ENCODE data around the gene UBE2J2. TPM values are rescaled to one million over a fixed set of nuclear protein-coding genes. Genes with fewer than 3 reads are reported as not detected.

The UBE2J2 gene
- total and polyA plus RNA-seq, 2 of the 4 experiments (the other 2 are of a cell fraction): 20.6 to 67.5 TPM

DNA sequence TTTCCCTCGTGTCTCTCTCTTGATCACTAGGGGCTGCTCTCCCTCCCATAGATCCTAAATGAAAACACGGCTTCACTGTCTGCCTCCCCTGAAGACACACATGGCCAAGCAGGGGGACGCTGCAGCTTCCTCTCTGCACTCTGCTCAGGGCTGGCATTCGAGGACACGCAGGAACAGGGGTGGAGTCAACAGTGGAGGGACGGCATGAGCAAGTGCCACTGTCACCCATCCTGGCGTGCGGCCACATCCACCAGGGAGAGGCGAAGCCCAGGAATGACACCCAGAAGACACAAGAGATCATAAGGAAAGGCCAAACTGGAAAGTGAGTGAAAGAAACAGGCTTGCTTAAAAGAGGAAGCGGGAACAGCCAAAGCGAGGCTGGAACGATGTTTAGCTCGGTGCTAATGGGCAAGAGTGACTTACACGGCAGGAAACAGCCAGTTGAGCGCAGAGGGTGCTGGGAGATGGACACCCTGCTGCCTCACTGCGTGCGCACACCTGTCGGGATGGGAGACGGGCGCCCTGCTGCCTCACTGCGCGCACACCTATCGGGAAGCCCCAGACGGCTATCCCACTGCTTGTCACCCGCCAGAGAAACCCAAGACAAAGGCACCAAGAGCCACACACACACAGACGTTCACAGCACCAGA is 13.6 kb downstream of the UBE2J2 start:
- H2AFZ ChIP-seq (replicated peaks; ENCODE audit: low read length, poor library complexity): no peak overlapping the region
- 0 out of 2 replicates have a peak overlapping the region, but pooled peaks have one; percentile 38 for H4K91ac ChIP-seq (ENCODE audit: insufficient read depth, low read depth, low read length)
- CTCF ChIA-PET: no interaction called here
- POLR2A ChIA-PET (ENCODE audit: unreplicated experiment): no interaction called here
- H3K18ac ChIP-seq (ENCODE audit: low read depth, low read length): no peak overlapping the region
- H4K8ac ChIP-seq (ENCODE audit: low read depth in 2 of 2, low read length in 2 of 2): peak overlapping the region in 1 of 2 experiments; percentile 65; a peak in 1 of 4 replicates
- DNase-seq (no peak), ATAC-seq (ENCODE audit: low read depth) (no peak)
- no peak overlapping the region for H2BK20ac ChIP-seq (ENCODE audit: low read depth, low read length)
- peak overlapping the region; percentile 65 for H3K4ac ChIP-seq (ENCODE audit: low read depth, low read length)
- no peak overlapping the region for H3K14ac ChIP-seq (replicated peaks; ENCODE audit: low read depth, low read length)
- dilution Hi-C loops (cut with HindIII; ENCODE audit: low sequenced_read_pairs, unreplicated experiment): no loop called here
- peaks cover 26 to 75% of the 10 kb centered on the region in 2 experiments for H3K79me1 ChIP-seq (ENCODE audit: low read depth in 1 of 2, low read length in 2 of 2)
- H3K4me3 ChIP-seq (ENCODE audit: insufficient read depth, low read depth, low read length): no peak overlapping the region
- H4K20me1 ChIP-seq (ENCODE audit: insufficient read depth, low read length): peaks cover 11% of the 10 kb centered on the region
- TF ChIP-seq MAZ (IDR thresholded peaks at IDR 0.05; ENCODE audit: borderline replicate concordance, low read depth, low read length) (no peak), CTCF (conservative IDR thresholded peaks at IDR 0.05; ENCODE audit: low read depth, low read length) (no peak), USF2 (IDR thresholded peaks at IDR 0.05; ENCODE audit: low read depth, low read length) (no peak), MXI1 (IDR thresholded peaks at IDR 0.05; ENCODE audit: borderline replicate concordance, low read depth, low read length) (no peak), CHD1 (IDR thresholded peaks at IDR 0.05; ENCODE audit: low read depth, low read length) (no peak), CEBPB (IDR thresholded peaks at IDR 0.05; ENCODE audit: low read depth, low read length) (no peak), RCOR1 (IDR thresholded peaks at IDR 0.05; ENCODE audit: insufficient replicate concordance, low read length) (no peak), FOS (IDR thresholded peaks at IDR 0.05; ENCODE audit: low read depth, low read length) (no peak), POLR2A (IDR thresholded peaks at IDR 0.05; ENCODE audit: low read depth, low read length) (no peak), BHLHE40 (IDR thresholded peaks at IDR 0.05; ENCODE audit: low read depth, low read length) (no peak), MAFK (IDR thresholded peaks at IDR 0.05; ENCODE audit: low read depth, low read length) (no peak), RAD21 (IDR thresholded peaks at IDR 0.05; ENCODE audit: low read length) (no peak), NFE2L2 (IDR thresholded peaks at IDR 0.05; ENCODE audit: low read depth, low read length) (no peak), SMC3 (IDR thresholded peaks at IDR 0.05; ENCODE audit: low read depth, low read length) (no peak)
- TF ChIP-seq, protein P1, sequence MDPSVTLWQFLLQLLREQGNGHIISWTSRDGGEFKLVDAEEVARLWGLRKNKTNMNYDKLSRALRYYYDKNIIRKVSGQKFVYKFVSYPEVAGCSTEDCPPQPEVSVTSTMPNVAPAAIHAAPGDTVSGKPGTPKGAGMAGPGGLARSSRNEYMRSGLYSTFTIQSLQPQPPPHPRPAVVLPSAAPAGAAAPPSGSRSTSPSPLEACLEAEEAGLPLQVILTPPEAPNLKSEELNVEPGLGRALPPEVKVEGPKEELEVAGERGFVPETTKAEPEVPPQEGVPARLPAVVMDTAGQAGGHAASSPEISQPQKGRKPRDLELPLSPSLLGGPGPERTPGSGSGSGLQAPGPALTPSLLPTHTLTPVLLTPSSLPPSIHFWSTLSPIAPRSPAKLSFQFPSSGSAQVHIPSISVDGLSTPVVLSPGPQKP (IDR thresholded peaks at IDR 0.05; ENCODE audit: borderline replicate concordance, low read depth, low read length): no peak
- no peak overlapping the region for H2BK120ac ChIP-seq (ENCODE audit: low read depth, low read length)
- no TSS peak for BruUV-seq (replicated peaks)
- peak overlapping the region; percentile 60; the same call in 1 of the 2 replicates for H3K27ac ChIP-seq (ENCODE audit: insufficient read depth, low read length)
- no peak overlapping the region for H3K4me2 ChIP-seq (ENCODE audit: low read depth, low read length)
- H3K56ac ChIP-seq (ENCODE audit: extremely low read depth, insufficient read depth, low read length): no peak overlapping the region
- peak overlapping the region; percentile 1; the same call in 1 of the 2 replicates for H3K23ac ChIP-seq (ENCODE audit: low read depth, low read length)
- no peaks in the 10 kb centered on the region for H3K9me3 ChIP-seq (ENCODE audit: control insufficient read depth, insufficient read depth, low read length)
- intact Hi-C loops (cut with micrococcal nuclease): no loop called here
- in situ Hi-C loops (cut with MboI; ENCODE audit: low sequenced_read_pairs): no loop called here
- no peak overlapping the region for H2BK15ac ChIP-seq (ENCODE audit: low read depth, low read length)
- H3K36me3 ChIP-seq (ENCODE audit: control insufficient read depth, insufficient read depth, low read length): peaks cover 63% of the 10 kb centered on the region
- WGBS, 2 experiments (ENCODE audit: extremely low coverage in 2 of 2, insufficient read length in 1 of 2): 95% methylated on average over 18 of the region's 26 CpGs; no CpG with 5 or more reads in 1 of the 2 experiments
- H3K4me1 ChIP-seq (ENCODE audit: control insufficient read depth, insufficient read depth, low read length): peaks cover 33% of the 10 kb centered on the region
- H3K27me3 ChIP-seq (ENCODE audit: control insufficient read depth, insufficient read depth, low read length): no peaks in the 10 kb centered on the region
- peaks cover 25% of the 10 kb centered on the region for H3K9me1 ChIP-seq (ENCODE audit: insufficient read depth, low read length)
- H4K5ac ChIP-seq (ENCODE audit: low read depth, low read length): 0 out of 2 replicates have a peak overlapping the region, but pooled peaks have one; percentile 12
- H2AK5ac ChIP-seq (ENCODE audit: low read depth, low read length): peak overlapping the region; percentile 84
- H3K9ac ChIP-seq (ENCODE audit: low read depth, low read length): no peak overlapping the region
- H2BK5ac ChIP-seq (ENCODE audit: low read depth, low read length, poor library complexity, severe bottlenecking): peak overlapping the region; percentile 73
- H2AK9ac ChIP-seq (replicated peaks; ENCODE audit: low read depth, low read length, poor library complexity): peak overlapping the region; percentile 87

Data from IMR-90 (cell line).